ENCODE measurements around the gene TP73. TPM values are rescaled to one million over a fixed set of nuclear protein-coding genes. Genes with fewer than 3 reads are reported as not detected.

Gene TP73
- total RNA-seq, 1 donor from 2014 or later, result 1.3 TPM

- H3K27ac Mint-ChIP-seq, result no peak overlapping the region
- peaks cover 3% of the 10 kb centered on the region for H3K4me1 Mint-ChIP-seq
- H3K9me3 Mint-ChIP-seq, result no peaks in the 10 kb centered on the region
- H3K27me3 Mint-ChIP-seq, result no peaks in the 10 kb centered on the region
- no peak for DNase-seq
- intact Hi-C loops (cut with micrococcal nuclease), result no loop called here
- H3K4me3 Mint-ChIP-seq, result no peak overlapping the region
- no peaks in the 10 kb centered on the region for H3K36me3 Mint-ChIP-seq (ENCODE audit: low read depth)
Measured at GRCh38 chr1:3733094-3733882, 81.0 kb downstream of the TP73 start.

GRCh38 chr1:3733883-3734589 lies 81.7 kb downstream of the TP73 start:
- DNase-seq, result no peak
- H3K27me3 Mint-ChIP-seq, result no peaks in the 10 kb centered on the region
- H3K4me1 Mint-ChIP-seq, result peaks cover 3% of the 10 kb centered on the region
- no peaks in the 10 kb centered on the region for H3K36me3 Mint-ChIP-seq (ENCODE audit: low read depth)
- intact Hi-C loops (cut with micrococcal nuclease), result no loop called here
- H3K9me3 Mint-ChIP-seq, result no peaks in the 10 kb centered on the region
- no peak overlapping the region for H3K27ac Mint-ChIP-seq
- no peak overlapping the region for H3K4me3 Mint-ChIP-seq

- H3K4me1 Mint-ChIP-seq, result peaks cover 3% of the 10 kb centered on the region
- no peaks in the 10 kb centered on the region for H3K9me3 Mint-ChIP-seq
- no peak overlapping the region for H3K27ac Mint-ChIP-seq
- H3K36me3 Mint-ChIP-seq (ENCODE audit: low read depth), result no peaks in the 10 kb centered on the region
- intact Hi-C loops (cut with micrococcal nuclease), result no loop called here
- H3K4me3 Mint-ChIP-seq, result no peak overlapping the region
- H3K27me3 Mint-ChIP-seq, result no peaks in the 10 kb centered on the region
- no peak for DNase-seq
Measured at GRCh38 chr1:3734602-3735001, 82.3 kb downstream of the TP73 start.

- H3K9me3 Mint-ChIP-seq, result no peaks in the 10 kb centered on the region
- H3K36me3 Mint-ChIP-seq (ENCODE audit: low read depth), result no peaks in the 10 kb centered on the region
- H3K4me3 Mint-ChIP-seq, result no peak overlapping the region
- H3K27me3 Mint-ChIP-seq, result no peaks in the 10 kb centered on the region
- intact Hi-C loops (cut with micrococcal nuclease), result no loop called here
- H3K27ac Mint-ChIP-seq, result no peak overlapping the region
- DNase-seq, result no peak
- peaks cover 3% of the 10 kb centered on the region for H3K4me1 Mint-ChIP-seq
Measured at GRCh38 chr1:3735027-3735681, 82.8 kb downstream of the TP73 start.

- H3K9me3 Mint-ChIP-seq, result no peaks in the 10 kb centered on the region
- H3K36me3 Mint-ChIP-seq (ENCODE audit: low read depth), result no peaks in the 10 kb centered on the region
- no peaks in the 10 kb centered on the region for H3K27me3 Mint-ChIP-seq
- H3K4me1 Mint-ChIP-seq, result peaks cover 3% of the 10 kb centered on the region
- DNase-seq, result no peak
- H3K27ac Mint-ChIP-seq, result no peak overlapping the region
- H3K4me3 Mint-ChIP-seq, result no peak overlapping the region
- intact Hi-C loops (cut with micrococcal nuclease), result no loop called here
Measured at GRCh38 chr1:3735688-3736087, 83.4 kb downstream of the TP73 start.

- H3K27ac Mint-ChIP-seq, result no peak overlapping the region
- H3K36me3 Mint-ChIP-seq (ENCODE audit: low read depth), result no peaks in the 10 kb centered on the region
- intact Hi-C loops (cut with micrococcal nuclease), result no loop called here
- H3K4me3 Mint-ChIP-seq, result no peak overlapping the region
- DNase-seq, result no peak
- H3K9me3 Mint-ChIP-seq, result no peaks in the 10 kb centered on the region
- H3K27me3 Mint-ChIP-seq, result no peaks in the 10 kb centered on the region
- H3K4me1 Mint-ChIP-seq, result peaks cover 3% of the 10 kb centered on the region
Measured at GRCh38 chr1:3736131-3736561, 83.8 kb downstream of the TP73 start.

GRCh38 chr1:3736708-3737107 lies 84.4 kb downstream of the TP73 start:
- H3K4me3 Mint-ChIP-seq, result no peak overlapping the region
- DNase-seq, result no peak
- no peaks in the 10 kb centered on the region for H3K27me3 Mint-ChIP-seq
- intact Hi-C loops (cut with micrococcal nuclease), result no loop called here
- H3K27ac Mint-ChIP-seq, result no peak overlapping the region
- peaks cover 3% of the 10 kb centered on the region for H3K36me3 Mint-ChIP-seq (ENCODE audit: low read depth)
- H3K9me3 Mint-ChIP-seq, result no peaks in the 10 kb centered on the region
- peaks cover 5% of the 10 kb centered on the region for H3K4me1 Mint-ChIP-seq

- intact Hi-C loops (cut with micrococcal nuclease), result no loop called here
- H3K27me3 Mint-ChIP-seq, result no peaks in the 10 kb centered on the region
- H3K9me3 Mint-ChIP-seq, result no peaks in the 10 kb centered on the region
Measured at GRCh38 chr1:3738943-3739342, 86.6 kb downstream of the TP73 start.

GRCh38 chr1:3740042-3740441 lies 87.7 kb downstream of the TP73 start:
- Mint-ChIP-seq H3K9me3 (no peaks in the 10 kb centered on the region), H3K27ac (no peak overlapping the region), H3K27me3 (no peaks in the 10 kb centered on the region), H3K4me3 (no peak overlapping the region), H3K4me1 (peaks cover 6% of the 10 kb centered on the region), H3K36me3 (ENCODE audit: low read depth) (peaks cover 7% of the 10 kb centered on the region)
- DNase-seq, result no peak
- intact Hi-C loops (cut with micrococcal nuclease), result no loop called here

More at GRCh38 chr1:3738943-3739342, 86.6 kb downstream of the TP73 start:
- H3K27ac Mint-ChIP-seq, result no peak overlapping the region
- no peak for DNase-seq
- H3K4me3 Mint-ChIP-seq, result no peak overlapping the region
- peaks cover 7% of the 10 kb centered on the region for H3K36me3 Mint-ChIP-seq (ENCODE audit: low read depth)
- H3K4me1 Mint-ChIP-seq, result peaks cover 5% of the 10 kb centered on the region

GRCh38 chr1:3740752-3741151 lies 88.4 kb downstream of the TP73 start:
- peaks cover 10% of the 10 kb centered on the region for H3K4me1 Mint-ChIP-seq
- no peaks in the 10 kb centered on the region for H3K27me3 Mint-ChIP-seq
- no peak overlapping the region for H3K27ac Mint-ChIP-seq
- H3K9me3 Mint-ChIP-seq, result no peaks in the 10 kb centered on the region
- H3K36me3 Mint-ChIP-seq (ENCODE audit: low read depth), result peaks cover 7% of the 10 kb centered on the region
- H3K4me3 Mint-ChIP-seq, result no peak overlapping the region
- intact Hi-C loops (cut with micrococcal nuclease), result no loop called here
- DNase-seq, result no peak

- DNase-seq, result no peak
- Mint-ChIP-seq H3K4me1 (peaks cover 11% of the 10 kb centered on the region), H3K27ac (no peak overlapping the region), H3K27me3 (no peaks in the 10 kb centered on the region), H3K36me3 (ENCODE audit: low read depth) (peaks cover 7% of the 10 kb centered on the region), H3K4me3 (no peak overlapping the region), H3K9me3 (no peaks in the 10 kb centered on the region)
- intact Hi-C loops (cut with micrococcal nuclease), result no loop called here
Measured at GRCh38 chr1:3741566-3742438, 89.5 kb downstream of the TP73 start.

GRCh38 chr1:3742439-3743298 lies 90.4 kb downstream of the TP73 start:
- Mint-ChIP-seq H3K27me3 (no peaks in the 10 kb centered on the region), H3K9me3 (no peaks in the 10 kb centered on the region), H3K27ac (no peak overlapping the region), H3K4me1 (peaks cover 12% of the 10 kb centered on the region), H3K36me3 (ENCODE audit: low read depth) (peaks cover 7% of the 10 kb centered on the region), H3K4me3 (no peak overlapping the region)
- DNase-seq, result no peak
- intact Hi-C loops (cut with micrococcal nuclease), result no loop called here

GRCh38 chr1:3743421-3743820 lies 91.1 kb downstream of the TP73 start:
- DNase-seq, result no peak
- Mint-ChIP-seq H3K27me3 (no peaks in the 10 kb centered on the region), H3K4me1 (peaks cover 19% of the 10 kb centered on the region), H3K4me3 (no peak overlapping the region), H3K36me3 (ENCODE audit: low read depth) (peaks cover 7% of the 10 kb centered on the region), H3K9me3 (no peaks in the 10 kb centered on the region), H3K27ac (no peak overlapping the region)
- intact Hi-C loops (cut with micrococcal nuclease), result no loop called here

Data from activated CD4-positive, alpha-beta T cell treated with anti-CD3 and anti-CD28 coated beads, Interleukin-2, amount 10 ng/mL, durations not matched to agents 24 days and 14 days (primary cell).